GM12875 (cell line): ENCODE results near the gene TIGIT.
A peak's percentile ranks its signal among the peaks of the same experiment; 100 is the strongest.

Experiments
- H3K4me3 ChIP-seq: one replicate; pipeline ENCODE4 v1.5.1; 2011; ENCODE audit warnings: low read depth, low read length, control low read depth
- CTCF ChIP-seq: IDR thresholded peaks from 2 replicates; pipeline ENCODE4 v1.5.1; 2011; ENCODE audit warnings: low read depth, mild to moderate bottlenecking, control low read depth, inconsistent platforms, low read length, moderate library complexity, borderline replicate concordance; ENCODE audit not compliant: insufficient read depth

Gene TIGIT

GRCh38 chr3:114295946-114296345 is 2.1 kb downstream of the TIGIT start:
- no peak overlapping the region for H3K4me3 ChIP-seq
- TF ChIP-seq CTCF: no peak

- peak; percentile 60; the same call in 1 of the 2 replicates for TF ChIP-seq CTCF
- no peak overlapping the region for H3K4me3 ChIP-seq
These were observed 5.6 kb downstream of the TIGIT start for GRCh38 chr3:114299421-114299820.

GRCh38 chr3:114299941-114300624 is 6.3 kb downstream of the TIGIT start:
- H3K4me3 ChIP-seq: no peak overlapping the region
- no peak for TF ChIP-seq CTCF

- TF ChIP-seq CTCF: no peak
- H3K4me3 ChIP-seq: no peak overlapping the region
These were observed 13.5 kb downstream of the TIGIT start for GRCh38 chr3:114307222-114307830.

- H3K4me3 ChIP-seq: no peak overlapping the region
- TF ChIP-seq CTCF: no peak
These were observed 14.0 kb downstream of the TIGIT start for GRCh38 chr3:114307832-114308231.

- H3K4me3 ChIP-seq: no peak overlapping the region
- no peak for TF ChIP-seq CTCF
These were observed 14.5 kb downstream of the TIGIT start for GRCh38 chr3:114308377-114308776.

- no peak for TF ChIP-seq CTCF
These were observed 15.0 kb downstream of the TIGIT start for GRCh38 chr3:114308830-114309229.

More at GRCh38 chr3:114308830-114309229, 15.0 kb downstream of the TIGIT start:
- no peak overlapping the region for H3K4me3 ChIP-seq
